Right lobe of liver (tissue), 4 donors: ENCODE data around the gene CCDC50.

ENCODE experiments used
- POLR2A ChIP-seq: fragments of 450-650 bp; IDR thresholded peaks from one replicate; pipeline ENCODE4 v1.6.1; 2017; ENCODE audit warnings: antibody characterized with exemption, mild to moderate bottlenecking
- TF ChIP-seq, protein P1 (sequence below), 4 donors: fragments of 200-600 bp in 3 of 4; fragments of 450-650 bp in 1 of 4; IDR thresholded peaks; one replicate each; pipeline versions ENCODE4 v1.5.1 to v1.8.0; 2016 to 2022; ENCODE audit warnings: antibody characterized with exemption in 4 of 4, mild to moderate bottlenecking in 2 of 4
- donor health status: DM: no; HTN: no; CAD: no.
- donor health status: DM: no; HTN: no; CAD: no.
- donor health status: DM: no; HTN: yes; CAD: no.

GRCh38 chr3:191356631-191357439 is 27.6 kb downstream of the CCDC50 start:
- no peak for TF ChIP-seq POLR2A
- TF ChIP-seq, protein P1, sequence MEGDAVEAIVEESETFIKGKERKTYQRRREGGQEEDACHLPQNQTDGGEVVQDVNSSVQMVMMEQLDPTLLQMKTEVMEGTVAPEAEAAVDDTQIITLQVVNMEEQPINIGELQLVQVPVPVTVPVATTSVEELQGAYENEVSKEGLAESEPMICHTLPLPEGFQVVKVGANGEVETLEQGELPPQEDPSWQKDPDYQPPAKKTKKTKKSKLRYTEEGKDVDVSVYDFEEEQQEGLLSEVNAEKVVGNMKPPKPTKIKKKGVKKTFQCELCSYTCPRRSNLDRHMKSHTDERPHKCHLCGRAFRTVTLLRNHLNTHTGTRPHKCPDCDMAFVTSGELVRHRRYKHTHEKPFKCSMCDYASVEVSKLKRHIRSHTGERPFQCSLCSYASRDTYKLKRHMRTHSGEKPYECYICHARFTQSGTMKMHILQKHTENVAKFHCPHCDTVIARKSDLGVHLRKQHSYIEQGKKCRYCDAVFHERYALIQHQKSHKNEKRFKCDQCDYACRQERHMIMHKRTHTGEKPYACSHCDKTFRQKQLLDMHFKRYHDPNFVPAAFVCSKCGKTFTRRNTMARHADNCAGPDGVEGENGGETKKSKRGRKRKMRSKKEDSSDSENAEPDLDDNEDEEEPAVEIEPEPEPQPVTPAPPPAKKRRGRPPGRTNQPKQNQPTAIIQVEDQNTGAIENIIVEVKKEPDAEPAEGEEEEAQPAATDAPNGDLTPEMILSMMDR (IDR thresholded peaks at IDR 0.05) = no peak
